NCI-H2196 (cell line): ENCODE measurements around the gene LRRC23.

Experiments
- DNase-seq: peaks from one replicate; lab custom pipeline; 2025; ENCODE audit not compliant: unreplicated experiment; lab: John Stamatoyannopoulos, UW

Gene LRRC23

DNA sequence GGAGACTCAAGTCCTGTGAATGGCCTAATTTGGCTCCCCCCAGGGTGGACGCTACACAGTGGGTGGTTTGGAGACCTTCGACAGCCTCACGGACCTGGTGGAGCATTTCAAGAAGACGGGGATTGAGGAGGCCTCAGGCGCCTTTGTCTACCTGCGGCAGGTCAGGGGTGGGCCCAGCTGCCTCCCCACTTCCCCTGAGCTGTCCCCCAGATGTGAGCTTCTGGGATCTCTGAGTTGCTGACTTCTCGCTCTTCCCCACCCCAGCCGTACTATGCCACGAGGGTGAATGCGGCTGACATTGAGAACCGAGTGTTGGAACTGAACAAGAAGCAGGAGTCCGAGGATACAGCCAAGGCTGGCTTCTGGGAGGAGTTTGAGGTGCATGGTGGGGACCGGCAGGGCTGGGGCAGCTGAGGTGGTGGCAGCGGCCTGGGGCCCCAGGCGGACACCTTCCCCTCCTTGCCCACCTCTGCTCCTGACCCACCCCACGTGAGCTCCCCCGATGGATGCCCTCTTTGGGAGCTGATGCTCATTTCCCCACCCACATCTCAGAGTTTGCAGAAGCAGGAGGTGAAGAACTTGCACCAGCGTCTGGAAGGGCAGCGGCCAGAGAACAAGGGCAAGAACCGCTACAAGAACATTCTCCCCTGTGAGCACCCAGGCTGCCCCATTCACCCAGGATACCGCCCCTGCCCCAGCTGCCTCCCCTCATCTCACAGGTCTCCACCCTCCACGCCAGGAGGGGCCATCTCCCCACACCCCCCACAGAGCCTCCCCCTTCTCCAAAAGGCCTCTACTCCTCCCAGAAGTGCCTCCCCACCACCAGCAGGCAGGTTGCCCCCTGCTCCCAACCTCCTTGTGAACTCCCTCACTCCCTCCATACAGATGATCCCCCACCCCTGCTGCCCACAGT lies 50.7 kb downstream of the LRRC23 start:
- no peak for DNase-seq

DNA sequence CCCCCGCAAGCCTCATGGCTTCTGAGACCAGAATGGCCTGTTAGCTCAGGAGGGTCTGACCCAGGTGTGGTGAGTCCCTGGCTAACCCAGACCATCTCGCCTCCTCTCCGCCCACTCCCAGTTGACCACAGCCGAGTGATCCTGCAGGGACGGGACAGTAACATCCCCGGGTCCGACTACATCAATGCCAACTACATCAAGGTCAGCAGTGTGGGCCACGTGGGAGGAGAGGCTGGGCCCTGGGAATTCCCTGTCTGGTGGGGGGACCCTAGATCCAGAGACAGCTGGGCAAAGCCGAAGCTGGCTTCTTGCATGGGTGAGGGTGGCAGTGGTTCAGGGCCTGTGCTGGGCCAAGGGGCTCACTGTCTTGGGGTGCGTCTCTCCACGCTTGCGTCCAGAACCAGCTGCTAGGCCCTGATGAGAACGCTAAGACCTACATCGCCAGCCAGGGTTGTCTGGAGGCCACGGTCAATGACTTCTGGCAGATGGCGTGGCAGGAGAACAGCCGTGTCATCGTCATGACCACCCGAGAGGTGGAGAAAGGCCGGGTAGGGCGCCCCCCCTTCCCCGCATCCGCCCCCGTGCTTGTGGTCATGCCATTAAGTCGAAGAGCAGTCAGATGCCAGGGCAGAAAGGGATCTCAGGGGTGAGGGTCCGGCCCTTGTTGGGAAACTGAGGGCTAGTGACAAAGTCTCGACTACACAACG lies 51.6 kb downstream of the LRRC23 start:
- DNase-seq = no peak

DNA sequence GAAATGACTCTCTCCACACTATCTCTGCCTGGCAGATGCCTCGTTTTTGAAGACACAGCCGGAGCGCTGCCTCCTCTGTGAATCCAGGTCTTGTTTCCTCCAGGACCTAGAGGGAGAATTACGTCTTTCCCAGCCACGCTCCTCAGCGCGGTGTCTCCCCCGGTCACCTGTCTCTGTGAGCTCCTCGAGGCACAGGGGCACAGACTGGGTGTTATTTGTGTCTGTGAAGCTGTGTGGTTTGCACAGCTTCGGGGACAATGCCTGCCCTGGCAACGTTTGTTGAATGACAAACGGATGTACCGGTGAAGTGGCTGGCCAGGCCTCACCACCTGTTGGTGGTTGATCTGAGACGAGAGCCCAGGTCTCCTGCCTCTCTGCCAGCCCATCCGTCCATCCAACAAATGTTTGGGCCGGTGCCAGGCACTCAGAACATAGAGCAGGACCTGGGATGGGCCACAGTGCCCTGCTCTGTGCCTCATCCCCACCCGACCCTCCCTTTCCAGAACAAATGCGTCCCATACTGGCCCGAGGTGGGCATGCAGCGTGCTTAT lies 52.6 kb downstream of the LRRC23 start:
- no peak for DNase-seq

DNA sequence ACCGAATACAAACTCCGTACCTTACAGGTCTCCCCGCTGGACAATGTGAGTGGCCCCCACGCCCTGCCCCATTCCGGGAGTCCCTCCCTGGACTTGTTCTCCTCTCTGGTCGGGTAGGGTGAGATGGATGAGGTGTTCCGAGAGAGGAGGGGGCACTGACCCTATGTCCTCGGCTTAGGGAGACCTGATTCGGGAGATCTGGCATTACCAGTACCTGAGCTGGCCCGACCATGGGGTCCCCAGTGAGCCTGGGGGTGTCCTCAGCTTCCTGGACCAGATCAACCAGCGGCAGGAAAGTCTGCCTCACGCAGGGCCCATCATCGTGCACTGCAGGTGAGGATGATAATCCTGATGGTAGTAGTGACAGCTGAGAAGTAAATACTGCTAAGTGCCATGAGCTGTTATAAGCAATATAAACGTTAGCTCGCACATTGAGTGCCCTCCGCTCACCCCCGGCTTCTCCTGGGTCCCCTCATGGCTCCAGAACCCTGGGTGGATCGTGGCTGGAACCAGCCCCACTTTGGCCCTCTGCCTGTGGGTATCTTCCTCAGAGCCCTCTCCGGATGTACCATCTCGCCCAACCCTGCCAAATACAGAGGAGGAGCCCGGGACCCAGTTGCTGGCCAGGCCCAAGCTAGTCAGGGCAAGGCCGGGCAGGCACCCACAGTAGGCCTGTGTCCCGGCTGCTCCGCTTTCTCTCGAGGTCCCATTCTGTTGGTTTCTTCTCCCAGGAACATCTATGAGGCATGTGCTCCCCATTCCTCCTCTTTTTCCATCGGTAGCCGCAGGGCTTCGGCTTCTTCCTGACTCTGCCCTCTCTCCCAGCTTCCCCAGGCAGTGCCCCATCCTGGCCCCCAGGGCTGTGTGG lies 53.4 kb downstream of the LRRC23 start:
- DNase-seq = no peak

DNA sequence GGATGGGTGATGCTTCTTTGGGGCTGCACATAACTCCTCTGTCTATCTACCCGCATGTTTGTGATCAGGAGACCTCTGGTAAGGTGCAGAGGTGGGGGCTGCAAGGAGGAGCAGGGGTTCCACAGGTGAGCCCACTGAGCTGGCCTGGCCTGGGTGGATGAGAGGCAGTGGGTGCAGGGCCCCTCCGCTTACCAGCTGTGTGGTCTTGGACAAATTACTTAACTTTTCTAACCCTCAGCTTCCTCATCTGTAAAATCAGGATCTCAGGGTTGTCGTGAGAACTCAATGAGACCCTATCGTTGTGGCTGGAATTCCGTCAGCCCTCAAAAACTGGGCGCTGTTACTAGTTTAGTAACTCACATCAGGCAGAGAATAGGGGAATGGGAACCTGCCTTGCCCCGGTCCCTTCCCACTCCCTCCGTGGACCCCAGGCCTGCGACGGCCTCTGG lies 54.0 kb downstream of the LRRC23 start:
- DNase-seq = no peak

DNA sequence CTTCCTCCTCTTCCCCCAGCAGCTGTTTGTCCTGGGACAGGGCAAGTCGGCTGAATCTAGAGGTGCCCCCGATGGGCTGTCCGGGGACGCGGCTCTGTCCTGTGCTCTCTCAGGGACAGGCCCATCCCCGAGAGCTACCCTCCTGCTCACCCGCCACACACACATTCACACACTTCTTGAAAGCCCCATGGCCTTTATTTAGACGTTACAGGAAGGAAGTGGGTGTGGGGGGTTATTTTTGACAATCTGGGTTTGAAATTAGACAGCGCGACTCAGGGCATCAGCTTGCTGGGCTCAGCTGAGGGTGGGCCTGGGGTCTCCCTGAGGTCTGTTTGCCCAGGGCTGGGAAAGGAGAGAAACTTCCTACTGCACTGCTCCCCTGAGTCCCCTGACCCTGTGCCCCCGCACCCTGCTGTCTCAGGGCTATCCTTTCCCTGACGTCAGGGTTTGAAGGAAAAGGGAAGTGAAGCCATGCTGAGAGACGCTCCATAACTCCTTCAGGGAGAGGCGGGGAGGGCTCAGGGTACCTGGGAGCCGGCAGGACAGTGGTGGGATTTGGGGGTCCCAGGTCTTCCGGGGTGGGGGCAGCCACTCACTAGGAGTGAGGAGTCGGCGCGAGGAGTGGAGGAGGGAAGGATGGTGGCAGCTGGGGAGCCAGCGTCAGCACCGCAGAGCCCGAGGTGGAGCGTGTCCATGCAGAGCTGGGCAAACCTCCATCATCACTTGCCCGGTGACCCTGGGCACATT lies 54.6 kb downstream of the LRRC23 start:
- no peak for DNase-seq

DNA sequence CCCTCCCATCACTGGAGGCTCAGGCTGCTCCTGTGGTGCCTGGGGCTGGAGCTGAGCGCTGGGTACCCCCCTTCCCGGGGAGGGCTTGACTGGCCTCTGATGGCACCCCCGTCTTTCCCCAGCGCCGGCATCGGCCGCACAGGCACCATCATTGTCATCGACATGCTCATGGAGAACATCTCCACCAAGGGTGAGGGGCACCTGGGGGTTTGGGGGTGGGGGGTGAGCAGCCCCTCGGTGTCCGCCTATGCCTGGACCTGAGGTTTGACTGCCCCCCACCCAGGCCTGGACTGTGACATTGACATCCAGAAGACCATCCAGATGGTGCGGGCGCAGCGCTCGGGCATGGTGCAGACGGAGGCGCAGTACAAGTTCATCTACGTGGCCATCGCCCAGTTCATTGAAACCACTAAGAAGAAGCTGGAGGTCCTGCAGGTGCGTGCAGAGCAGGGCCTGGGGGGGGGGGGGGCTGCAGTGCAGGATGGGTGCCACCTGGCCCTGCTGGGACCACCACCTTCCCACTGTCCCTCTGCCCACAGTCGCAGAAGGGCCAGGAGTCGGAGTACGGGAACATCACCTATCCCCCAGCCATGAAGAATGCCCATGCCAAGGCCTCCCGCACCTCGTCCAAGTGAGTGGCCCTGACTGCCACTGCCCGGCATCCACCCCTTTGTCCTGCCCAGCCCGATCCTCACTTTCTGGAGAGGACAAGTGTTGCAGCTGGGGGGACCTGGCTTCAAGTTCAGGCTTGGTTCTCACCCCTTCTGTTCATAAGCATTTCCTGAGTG lies 55.4 kb downstream of the LRRC23 start:
- DNase-seq = no peak

DNA sequence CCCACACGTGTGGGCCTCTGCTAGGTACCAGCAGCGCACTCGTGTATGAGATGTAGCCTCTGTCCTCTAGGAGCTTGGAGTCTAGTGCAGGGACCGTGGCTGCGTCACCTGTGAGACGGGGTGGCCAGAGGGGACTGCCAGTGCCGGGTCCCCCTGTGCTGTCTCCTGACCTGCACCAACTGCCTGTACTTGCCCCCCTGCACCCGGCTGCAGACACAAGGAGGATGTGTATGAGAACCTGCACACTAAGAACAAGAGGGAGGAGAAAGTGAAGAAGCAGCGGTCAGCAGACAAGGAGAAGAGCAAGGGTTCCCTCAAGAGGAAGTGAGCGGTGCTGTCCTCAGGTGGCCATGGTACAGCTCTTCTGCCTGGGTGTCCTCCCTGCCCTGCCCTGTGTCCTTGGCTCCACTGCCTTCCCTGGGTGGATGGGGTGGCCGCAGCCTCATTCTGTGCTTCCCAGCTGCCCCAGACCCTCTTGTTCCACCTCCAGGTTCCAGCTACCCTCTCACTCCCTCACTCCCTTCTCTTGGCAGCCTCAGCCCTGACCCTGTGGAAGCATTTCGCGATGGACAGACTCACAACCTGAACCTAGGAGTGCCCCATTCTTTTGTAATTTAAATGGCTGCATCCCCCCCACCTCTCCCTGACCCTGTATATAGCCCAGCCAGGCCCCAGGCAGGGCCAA lies 56.1 kb downstream of the LRRC23 start:
- peak; percentile 2 for DNase-seq

DNA sequence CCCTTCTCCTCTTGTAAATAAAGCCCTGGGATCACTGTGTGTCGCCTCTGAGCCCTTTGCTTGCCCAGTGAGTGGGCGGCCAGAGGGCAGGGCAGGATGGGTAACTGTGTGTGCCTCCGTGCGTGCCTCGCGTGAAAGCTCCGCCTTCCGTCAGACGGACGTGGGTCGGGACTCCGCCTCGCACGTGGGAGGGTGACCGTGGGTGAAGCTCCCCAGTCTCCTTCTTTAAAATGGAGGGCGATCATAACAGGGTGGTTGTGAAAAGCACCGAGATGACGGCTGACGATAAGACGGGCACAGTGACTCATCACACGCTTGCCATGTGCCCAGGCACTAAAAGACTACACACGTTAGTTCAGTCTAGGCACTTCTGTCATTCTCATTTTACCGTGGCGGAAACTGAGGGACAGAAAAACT lies 56.7 kb downstream of the LRRC23 start:
- peak; percentile 38 for DNase-seq

DNA sequence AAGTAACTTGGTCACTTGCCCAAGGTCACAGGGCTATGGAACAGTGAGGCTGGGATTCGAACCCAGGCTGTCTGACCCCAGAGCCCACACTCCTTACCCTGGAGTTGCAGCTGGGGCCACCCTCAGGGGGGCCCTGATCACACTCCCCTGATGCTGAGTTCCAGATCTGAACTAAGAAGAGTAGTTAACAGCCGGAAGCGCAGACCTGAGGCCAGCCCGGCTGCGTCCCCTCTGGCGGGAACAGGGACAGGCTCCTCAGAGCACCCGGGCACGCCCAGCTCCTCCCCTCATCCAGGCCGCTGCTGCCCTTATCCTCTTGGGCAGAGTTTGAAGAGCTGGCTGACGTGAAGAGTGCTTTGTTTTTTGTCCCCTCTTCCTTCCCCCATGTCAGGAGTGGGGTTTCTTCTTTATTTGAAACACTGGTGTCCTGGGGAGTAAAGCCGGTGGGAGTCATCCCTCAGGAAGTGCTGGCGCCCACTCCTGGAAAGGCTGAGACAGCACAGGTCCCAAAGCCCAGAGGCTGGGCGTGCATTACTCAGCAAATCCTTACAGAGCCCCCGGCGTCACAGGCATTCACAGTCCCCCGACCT lies 57.2 kb downstream of the LRRC23 start:
- DNase-seq = peak; percentile 68

DNA sequence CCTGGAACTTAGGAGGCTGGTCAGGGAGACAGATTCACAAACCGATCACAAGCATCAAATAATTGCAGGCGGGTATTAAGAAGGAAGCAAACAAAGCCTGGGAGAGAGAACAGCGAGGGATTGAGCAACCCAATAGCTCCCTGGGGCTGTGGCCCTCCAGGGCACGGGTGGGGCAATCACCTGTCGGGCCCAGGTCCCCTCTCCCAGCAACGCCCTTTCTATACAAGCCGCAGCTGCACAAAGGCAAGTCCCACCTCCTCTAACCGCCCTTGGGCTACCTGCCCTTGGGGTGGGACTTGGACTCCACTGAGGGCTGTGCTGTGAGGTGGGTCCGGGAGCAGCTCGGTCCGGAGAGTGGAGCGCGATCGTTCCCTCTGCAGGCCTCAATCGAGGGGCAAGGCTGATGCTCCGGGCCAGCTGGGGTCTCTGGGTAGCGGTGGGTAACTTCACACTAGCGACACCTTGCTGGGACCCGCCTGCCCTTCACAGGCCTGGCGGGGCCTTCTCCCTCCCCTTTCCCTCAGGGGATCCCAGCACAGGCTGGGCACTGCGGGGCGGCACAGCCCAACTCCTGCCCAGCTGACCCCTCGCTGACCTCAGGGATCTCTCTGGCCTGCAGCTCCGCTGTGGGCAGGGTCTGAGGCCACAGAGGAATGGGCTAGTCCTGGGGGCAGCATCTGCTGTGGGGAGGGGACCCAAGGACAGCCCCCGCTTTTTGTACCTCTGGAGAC lies 57.8 kb downstream of the LRRC23 start:
- DNase-seq = peak; percentile 61

DNA sequence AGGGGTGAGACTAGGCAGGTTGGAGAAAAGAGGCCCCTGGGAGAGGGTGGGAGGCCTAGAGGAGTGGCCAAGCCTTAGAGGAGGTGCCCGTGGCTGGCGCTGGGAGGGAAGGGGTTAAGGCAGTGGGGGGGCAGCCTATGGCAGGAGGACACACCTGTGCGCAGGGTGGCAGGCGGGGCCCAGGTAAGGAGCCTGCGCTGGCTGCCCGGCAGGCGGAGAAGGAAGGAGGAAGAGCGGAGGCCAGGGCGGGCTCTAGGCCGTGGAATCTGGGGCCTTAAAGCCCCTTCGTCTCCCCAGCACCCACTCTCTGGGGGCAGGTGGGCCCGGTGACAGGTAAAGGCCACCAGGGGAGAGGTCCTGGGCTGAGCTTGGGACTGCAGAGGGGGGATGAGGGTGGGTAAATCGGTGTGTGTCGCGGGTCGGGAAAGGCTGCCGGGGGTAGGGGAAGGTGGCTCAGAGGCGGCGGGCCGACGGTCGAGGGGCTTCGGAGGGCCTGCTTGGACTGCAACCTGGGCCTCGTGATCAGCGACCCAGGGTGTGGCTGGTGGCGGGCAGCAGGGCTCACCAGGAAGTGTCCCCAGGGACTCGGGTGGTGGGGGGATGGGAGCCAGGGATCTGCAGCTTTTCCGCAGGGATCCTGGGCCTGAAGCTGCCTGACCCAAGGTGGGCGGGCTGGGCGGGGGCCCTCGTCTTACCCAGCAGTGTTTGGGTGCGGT lies 58.6 kb downstream of the LRRC23 start:
- peak; percentile 62 for DNase-seq
